Measurements from ENCODE around the gene DYRK3. TPM values are rescaled to one million over a fixed set of nuclear protein-coding genes. Genes with fewer than 3 reads are reported as not detected.

Gene DYRK3
- total RNA-seq, 1 donor = 27.7 TPM

GRCh38 chr1:206658981-206659273 is 23.6 kb downstream of the DYRK3 start:
- DNase-seq (ENCODE audit: low read depth) = no peak
- H3K4me3 ChIP-seq (ENCODE audit: low read depth, low read length) = no peak overlapping the region
- TF ChIP-seq, protein P1, sequence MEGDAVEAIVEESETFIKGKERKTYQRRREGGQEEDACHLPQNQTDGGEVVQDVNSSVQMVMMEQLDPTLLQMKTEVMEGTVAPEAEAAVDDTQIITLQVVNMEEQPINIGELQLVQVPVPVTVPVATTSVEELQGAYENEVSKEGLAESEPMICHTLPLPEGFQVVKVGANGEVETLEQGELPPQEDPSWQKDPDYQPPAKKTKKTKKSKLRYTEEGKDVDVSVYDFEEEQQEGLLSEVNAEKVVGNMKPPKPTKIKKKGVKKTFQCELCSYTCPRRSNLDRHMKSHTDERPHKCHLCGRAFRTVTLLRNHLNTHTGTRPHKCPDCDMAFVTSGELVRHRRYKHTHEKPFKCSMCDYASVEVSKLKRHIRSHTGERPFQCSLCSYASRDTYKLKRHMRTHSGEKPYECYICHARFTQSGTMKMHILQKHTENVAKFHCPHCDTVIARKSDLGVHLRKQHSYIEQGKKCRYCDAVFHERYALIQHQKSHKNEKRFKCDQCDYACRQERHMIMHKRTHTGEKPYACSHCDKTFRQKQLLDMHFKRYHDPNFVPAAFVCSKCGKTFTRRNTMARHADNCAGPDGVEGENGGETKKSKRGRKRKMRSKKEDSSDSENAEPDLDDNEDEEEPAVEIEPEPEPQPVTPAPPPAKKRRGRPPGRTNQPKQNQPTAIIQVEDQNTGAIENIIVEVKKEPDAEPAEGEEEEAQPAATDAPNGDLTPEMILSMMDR (IDR thresholded peaks at IDR 0.05; ENCODE audit: insufficient read depth, low read length) = no peak

GRCh38 chr1:206660136-206660535 is 24.8 kb downstream of the DYRK3 start:
- TF ChIP-seq, protein P1 (IDR thresholded peaks at IDR 0.05; ENCODE audit: insufficient read depth, low read length) = no peak
- no peak for DNase-seq (ENCODE audit: low read depth)
- H3K4me3 ChIP-seq (ENCODE audit: low read depth, low read length) = no peak overlapping the region

DNA sequence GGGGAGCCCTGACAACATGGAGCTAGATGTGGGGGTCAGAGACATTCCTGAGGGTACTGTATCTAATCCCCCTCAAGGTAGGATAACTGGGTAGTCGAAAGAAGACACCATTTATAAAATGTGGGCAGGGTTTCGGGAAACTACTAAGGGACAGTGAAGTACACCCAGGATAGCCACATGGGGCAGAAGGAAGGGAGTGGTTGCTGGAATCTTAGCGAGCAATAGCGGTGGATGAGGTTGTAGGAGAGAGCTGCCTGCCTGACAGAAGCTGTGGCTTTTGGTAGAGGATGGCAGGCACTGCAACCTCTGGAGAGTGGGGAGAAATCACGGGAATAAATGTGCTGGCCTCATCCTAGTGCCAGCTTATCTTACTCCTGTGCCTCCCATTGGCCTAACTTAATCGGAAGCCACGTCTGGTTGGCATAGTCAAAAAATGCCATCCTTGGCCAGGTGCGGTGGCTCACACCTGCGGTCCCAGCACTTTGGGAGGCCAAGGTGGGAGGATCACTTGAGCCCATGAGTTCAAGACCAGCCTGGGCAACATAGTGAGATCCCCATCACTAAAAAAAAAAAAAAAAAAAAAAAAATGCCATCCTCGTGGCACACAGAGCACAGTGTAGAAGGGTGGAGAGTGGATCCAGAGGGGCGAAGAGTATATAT is 26.0 kb downstream of the DYRK3 start:
- DNase-seq (ENCODE audit: low read depth) = no peak
- TF ChIP-seq, protein P1 (IDR thresholded peaks at IDR 0.05; ENCODE audit: insufficient read depth, low read length) = no peak
- no peak overlapping the region for H3K4me3 ChIP-seq (ENCODE audit: low read depth, low read length)

DNA sequence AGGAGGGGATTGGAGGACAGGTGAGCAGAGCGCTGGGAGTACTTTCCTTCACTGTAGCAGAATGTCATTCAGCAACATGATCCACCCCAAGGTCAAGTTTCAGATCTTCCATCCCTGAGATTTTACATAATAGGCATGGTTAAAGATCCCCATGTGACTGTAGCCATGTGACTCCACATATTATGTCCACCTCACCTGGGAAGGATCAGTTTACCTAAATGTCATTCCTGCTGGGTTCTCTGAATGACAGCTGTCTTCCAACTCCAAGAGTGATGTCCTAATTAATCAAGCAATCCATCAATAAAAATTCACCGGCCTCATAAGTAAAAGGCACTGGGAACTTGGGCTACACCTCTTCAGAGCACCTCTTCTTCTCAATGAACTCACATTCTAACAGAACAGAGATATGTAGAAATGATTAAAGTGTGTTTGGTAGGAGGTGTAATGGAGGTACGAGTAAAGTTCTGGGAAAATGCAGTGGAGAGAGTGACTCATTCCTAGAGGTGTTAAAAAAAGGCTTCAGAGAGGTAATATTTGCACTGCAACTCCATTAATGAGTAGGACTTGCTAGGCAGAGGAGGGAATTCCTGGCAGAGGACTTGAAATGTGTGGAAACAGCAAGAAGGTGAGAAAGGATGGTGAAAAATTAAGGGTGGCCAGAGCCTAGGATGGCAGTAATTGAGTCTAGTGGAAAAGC is 27.2 kb downstream of the DYRK3 start:
- no peak overlapping the region for H3K4me3 ChIP-seq (ENCODE audit: low read depth, low read length)
- DNase-seq (ENCODE audit: low read depth) = no peak
- TF ChIP-seq, protein P1 (IDR thresholded peaks at IDR 0.05; ENCODE audit: insufficient read depth, low read length) = no peak

DNA sequence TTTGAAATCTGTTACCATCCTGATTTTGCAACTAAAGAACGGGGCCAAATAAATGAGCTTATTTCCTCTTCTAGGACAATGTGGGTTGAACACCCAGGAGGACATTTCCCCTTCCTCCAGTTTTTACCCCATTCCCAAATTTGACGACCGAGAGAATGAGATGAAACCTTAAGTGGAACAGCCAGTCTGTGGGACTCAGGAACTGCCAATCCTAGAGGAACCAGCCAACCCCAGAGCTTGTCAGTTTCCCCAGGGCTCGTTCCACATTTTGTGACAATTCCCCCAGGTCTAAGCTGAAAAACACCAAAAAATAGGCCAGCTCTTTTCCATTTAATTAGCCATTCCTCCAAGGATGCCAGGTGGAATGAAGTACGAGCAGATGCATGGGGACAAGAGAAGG is 28.0 kb downstream of the DYRK3 start:
- TF ChIP-seq, protein P1 (IDR thresholded peaks at IDR 0.05; ENCODE audit: insufficient read depth, low read length) = no peak
- DNase-seq (ENCODE audit: low read depth) = no peak
- H3K4me3 ChIP-seq (ENCODE audit: low read depth, low read length) = no peak overlapping the region

- peak overlapping the region; percentile 2 for H3K4me3 ChIP-seq (ENCODE audit: low read depth, low read length)
- peak; percentile 79 for DNase-seq (ENCODE audit: low read depth)
- TF ChIP-seq, protein P1 (IDR thresholded peaks at IDR 0.05; ENCODE audit: insufficient read depth, low read length) = peak; percentile 77
These were observed 28.7 kb downstream of the DYRK3 start for GRCh38 chr1:206663832-206664652.
